Limb (tissue), 2 donors: ENCODE measurements around the gene CNOT6.
"Not testable (repeated sequence)": the region's sequence is repeated elsewhere in the genome, so short reads cannot be mapped to it uniquely, and the experiment has no call there.

Experiments
- DNase-seq, 2 donors: peaks; one replicate each; pipeline ENCODE4 v3.0.0-alpha.2; 2016; ENCODE audit errors: extremely low spot score in 2 of 2

CNOT6 gene

DNA sequence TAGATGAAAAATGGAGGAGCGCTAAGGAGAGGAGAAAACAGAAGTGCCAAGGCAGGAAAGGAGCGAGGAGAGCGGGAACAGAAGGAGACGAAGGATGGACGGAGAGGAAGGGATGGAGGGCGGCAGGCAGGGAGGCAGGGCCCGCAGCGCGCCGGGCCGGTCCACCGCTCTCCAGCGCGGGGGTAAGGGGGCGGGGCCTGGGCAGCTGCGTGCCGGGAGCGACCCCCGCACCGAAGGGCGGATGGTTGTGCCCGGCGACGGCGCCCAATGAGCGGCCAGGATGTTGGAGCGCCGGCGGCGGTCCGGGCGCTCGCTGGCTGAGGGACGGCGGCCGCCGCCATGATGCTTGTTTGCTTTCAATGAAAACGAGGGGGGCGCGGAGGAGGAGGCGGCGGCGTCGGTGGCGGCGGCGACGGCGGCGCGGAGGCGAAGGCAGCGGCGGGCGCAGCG, at the start of gene CNOT6:
Gene CNOT6, plus strand, starts transcription at position 320 of the 450 bp plus-strand sequence. CDS start 34,898 bp downstream, outside the sequence.
- peak; percentile 95 to 98 for DNase-seq

DNA sequence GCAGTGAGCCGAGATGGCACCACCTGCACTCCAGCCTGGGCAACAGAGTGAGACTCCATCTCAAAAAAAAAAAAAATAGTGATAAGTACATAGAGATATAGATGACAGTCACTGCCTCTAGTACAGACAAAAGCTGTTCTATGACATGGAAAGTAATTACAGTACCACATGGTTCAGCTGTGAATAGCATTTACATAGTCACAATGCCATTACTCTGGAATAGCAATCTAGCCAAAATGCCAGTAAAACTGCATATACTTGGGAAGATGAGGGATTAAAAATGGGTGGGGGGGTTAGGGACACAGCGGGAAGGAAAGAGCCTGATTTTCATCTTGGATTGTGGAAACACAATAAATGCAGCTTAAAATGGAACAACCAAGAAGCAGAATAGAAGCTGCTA, 39.4 kb upstream of the CNOT6 start:
- DNase-seq = no peak

DNA sequence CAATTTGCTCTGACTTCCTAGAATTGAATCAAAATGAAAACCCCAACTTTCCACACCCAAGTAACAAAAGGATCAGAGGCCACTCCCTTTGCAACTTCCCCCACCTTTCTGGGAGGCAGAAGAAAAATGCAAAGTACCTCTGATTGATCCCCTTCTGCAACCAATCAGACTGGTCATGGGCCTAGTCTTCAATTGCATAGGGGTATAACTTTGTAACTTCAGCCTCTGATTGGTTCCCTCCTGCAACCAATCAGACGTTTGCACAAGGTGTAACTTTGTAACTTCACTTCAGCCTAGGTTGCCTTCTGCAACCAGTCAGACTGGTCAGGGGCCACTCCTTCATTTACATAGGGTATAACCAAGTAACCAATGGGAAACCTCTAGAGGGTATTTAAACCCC, 38.3 kb upstream of the CNOT6 start:
- DNase-seq = no peak

DNA sequence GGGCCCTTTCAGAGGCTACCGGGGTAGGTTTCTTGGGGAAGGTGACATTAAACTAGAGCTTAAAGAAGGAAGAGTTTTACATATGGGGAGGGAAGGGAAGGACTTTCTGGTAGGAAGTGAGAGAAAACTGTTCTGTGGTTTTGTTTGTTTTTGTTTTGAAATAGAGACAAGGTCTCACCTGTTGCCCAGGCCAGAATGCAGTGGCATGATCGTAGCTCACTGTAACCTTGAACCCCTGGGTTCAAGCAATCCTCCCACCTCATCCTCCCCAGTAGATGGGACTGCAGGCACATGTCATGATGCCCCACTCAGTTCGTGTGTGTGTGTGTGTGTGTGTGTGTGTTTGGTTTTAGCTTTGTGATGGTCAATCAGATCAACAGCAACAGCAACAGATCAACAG, 37.4 kb upstream of the CNOT6 start:
- no peak for DNase-seq

- DNase-seq = not testable (repeated sequence)
Measured at GRCh38 chr5:180458852-180459673, 35.1 kb upstream of the CNOT6 start.

- not testable (repeated sequence) for DNase-seq
Measured at GRCh38 chr5:180459674-180460142, 34.5 kb upstream of the CNOT6 start.

GRCh38 chr5:180460834-180461233, 33.3 kb upstream of the CNOT6 start:
- DNase-seq = no peak

DNA sequence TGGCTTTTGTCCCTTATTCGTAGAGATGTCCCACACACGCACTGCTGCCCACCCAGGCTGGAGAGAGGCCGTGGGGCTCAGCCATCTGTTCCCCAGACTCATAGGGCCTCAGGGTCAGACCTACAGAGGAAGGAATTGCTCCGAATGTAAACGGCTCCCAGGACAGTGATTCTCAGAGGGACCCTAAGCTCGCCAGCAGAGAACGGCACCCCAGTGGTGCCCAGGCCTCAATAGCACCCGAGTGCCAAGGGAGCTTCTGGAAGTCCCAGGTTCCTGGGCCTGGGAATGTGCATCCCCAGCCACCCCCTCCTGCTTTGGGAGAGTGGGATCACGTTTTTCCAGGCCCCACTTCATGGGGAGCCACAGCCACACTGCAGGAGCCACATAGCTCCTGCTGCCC, 32.9 kb upstream of the CNOT6 start:
- no peak for DNase-seq

- DNase-seq = no peak
Measured at GRCh38 chr5:180463216-180463900, 30.8 kb upstream of the CNOT6 start.

GRCh38 chr5:180463916-180464602, 30.1 kb upstream of the CNOT6 start:
- DNase-seq = no peak

- no peak for DNase-seq
Measured at GRCh38 chr5:180464603-180464970, 29.6 kb upstream of the CNOT6 start.

DNA sequence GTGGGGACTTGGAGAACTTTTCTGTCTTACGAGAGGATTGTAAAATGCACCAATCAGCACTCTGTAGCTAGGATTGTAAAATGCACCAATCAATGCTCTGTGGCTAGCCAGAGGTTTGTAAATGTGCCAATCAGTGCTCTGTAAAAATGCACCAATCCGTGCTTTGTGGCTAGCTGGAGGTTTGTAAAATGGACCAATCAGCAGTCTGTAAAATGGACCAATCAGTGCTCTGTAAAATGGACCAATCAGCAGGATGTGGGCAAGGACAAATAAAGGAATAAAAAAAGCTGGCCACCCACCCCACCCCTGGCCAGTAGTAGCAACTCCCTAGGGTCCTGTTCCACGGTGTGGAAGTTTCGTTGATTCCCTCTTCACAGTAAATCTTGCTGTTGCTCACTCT, 29.1 kb upstream of the CNOT6 start:
- DNase-seq = not testable (repeated sequence)

- no peak for DNase-seq
Measured at GRCh38 chr5:180466316-180466715, 27.9 kb upstream of the CNOT6 start.

GRCh38 chr5:180467028-180467975, 26.9 kb upstream of the CNOT6 start:
- no peak for DNase-seq

GRCh38 chr5:180467989-180468731, 26.0 kb upstream of the CNOT6 start:
- no peak for DNase-seq

GRCh38 chr5:180468732-180469585, 25.2 kb upstream of the CNOT6 start:
- DNase-seq = no peak

GRCh38 chr5:180469586-180469865, 24.7 kb upstream of the CNOT6 start:
- DNase-seq = no peak

- DNase-seq = no peak
Measured at GRCh38 chr5:180469866-180470265, 24.3 kb upstream of the CNOT6 start.

GRCh38 chr5:180470361-180470760, 23.8 kb upstream of the CNOT6 start:
- no peak for DNase-seq
